ENCODE measurements around the gene MAP3K6.

DNA sequence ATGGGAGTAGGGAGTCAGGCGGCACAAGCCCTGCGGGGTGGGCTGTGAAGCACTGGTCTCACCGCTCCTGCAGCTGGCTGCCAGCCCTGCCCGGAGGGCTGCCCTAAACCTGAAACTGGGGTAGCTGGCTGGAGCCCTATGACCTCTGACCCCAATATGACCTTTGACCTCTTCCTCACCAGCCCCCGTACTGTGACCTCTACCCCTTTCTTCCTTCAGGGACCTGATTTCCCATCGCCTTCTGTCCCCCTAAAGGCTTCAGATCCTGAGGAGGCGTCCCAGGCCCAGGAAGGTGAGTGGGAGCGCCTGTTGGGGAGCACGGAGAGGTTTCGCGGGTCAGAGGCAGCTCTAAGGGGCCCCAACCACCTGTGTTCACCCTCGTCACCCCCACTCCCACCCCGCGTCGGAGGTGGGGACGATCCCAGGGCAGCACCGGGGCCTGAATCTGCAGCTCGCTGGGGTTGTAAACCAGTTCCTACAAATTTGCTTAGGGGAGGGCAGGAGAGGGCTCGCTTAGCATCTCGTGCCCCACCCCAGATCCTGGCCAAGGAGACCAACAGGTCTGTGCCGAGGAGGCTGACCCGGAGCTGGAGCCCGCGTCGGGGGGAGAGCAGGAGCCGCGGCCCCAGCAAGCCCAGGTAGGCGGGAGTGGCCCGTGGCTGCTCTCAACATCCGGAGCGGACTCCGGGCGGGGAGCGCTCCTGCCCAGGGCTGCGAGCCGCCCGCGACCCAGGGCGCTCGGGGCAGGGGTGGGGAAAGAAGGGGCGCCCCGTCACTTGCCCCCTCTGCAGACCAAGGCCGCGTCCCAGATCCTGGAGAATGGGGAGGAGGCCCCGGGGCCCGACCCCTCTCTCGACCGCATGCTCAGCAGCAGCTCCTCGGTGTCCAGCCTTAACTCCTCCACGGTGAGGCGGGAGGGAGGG lies 17.6 kb downstream of the MAP3K6 start:
- TF ChIP-seq, protein P1, sequence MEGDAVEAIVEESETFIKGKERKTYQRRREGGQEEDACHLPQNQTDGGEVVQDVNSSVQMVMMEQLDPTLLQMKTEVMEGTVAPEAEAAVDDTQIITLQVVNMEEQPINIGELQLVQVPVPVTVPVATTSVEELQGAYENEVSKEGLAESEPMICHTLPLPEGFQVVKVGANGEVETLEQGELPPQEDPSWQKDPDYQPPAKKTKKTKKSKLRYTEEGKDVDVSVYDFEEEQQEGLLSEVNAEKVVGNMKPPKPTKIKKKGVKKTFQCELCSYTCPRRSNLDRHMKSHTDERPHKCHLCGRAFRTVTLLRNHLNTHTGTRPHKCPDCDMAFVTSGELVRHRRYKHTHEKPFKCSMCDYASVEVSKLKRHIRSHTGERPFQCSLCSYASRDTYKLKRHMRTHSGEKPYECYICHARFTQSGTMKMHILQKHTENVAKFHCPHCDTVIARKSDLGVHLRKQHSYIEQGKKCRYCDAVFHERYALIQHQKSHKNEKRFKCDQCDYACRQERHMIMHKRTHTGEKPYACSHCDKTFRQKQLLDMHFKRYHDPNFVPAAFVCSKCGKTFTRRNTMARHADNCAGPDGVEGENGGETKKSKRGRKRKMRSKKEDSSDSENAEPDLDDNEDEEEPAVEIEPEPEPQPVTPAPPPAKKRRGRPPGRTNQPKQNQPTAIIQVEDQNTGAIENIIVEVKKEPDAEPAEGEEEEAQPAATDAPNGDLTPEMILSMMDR (IDR thresholded peaks at IDR 0.05): no peak
- TF ChIP-seq POLR2A (IDR thresholded peaks at IDR 0.05): no peak

Data from lower leg skin (tissue), 3 donors.